Aorta (tissue), 5 donors: ENCODE results near the gene ABCA7. TPM values are rescaled to one million over a fixed set of nuclear protein-coding genes. Genes with fewer than 3 reads are reported as not detected.
A peak's percentile ranks its signal among the peaks of the same experiment; 100 is the strongest.

ENCODE experiments used
- ATAC-seq: fragments of 200-7000 bp; cut with Tn5 transposase; one replicate; pipeline ENCODE4 v1.9.1; 2022; ENCODE audit warnings: moderate library complexity; ENCODE audit not compliant: low FRiP score
- DNase-seq, 2 donors: peaks; one replicate each; pipeline ENCODE4 v3.0.0-alpha.2; 2020
- H3K27ac ChIP-seq, 2 donors: one replicate each; pipeline ENCODE4 v1.5.1; 2013; ENCODE audit warnings: low read length in 2 of 2, mild to moderate bottlenecking in 2 of 2, moderate library complexity in 2 of 2, control low read depth in 1 of 2, inconsistent platforms in 1 of 2, low read depth in 1 of 2
- H3K27me3 ChIP-seq, 2 donors: one replicate each; pipeline ENCODE4 v1.6.1; 2013; ENCODE audit warnings: control low read depth in 1 of 2, low read length in 1 of 2, mild to moderate bottlenecking in 1 of 2, moderate library complexity in 1 of 2; ENCODE audit not compliant: insufficient read depth in 2 of 2, control insufficient read depth in 1 of 2
- H3K36me3 ChIP-seq, 2 donors: one replicate each; pipeline ENCODE4 v1.6.1; 2013; ENCODE audit warnings: control low read depth in 1 of 2, low read length in 1 of 2, mild to moderate bottlenecking in 1 of 2; ENCODE audit not compliant: insufficient read depth in 2 of 2, control insufficient read depth in 1 of 2
- H3K4me1 ChIP-seq, 2 donors: one replicate each; pipeline ENCODE4 v1.6.1; 2013; ENCODE audit warnings: low read length in 2 of 2, control low read depth in 1 of 2, mild to moderate bottlenecking in 1 of 2, moderate library complexity in 1 of 2; ENCODE audit not compliant: insufficient read depth in 2 of 2, control insufficient read depth in 1 of 2
- H3K4me3 ChIP-seq, 2 donors: one replicate each; pipeline ENCODE4 v1.5.1; 2013; ENCODE audit warnings: low read length in 2 of 2, control low read depth in 1 of 2, mild to moderate bottlenecking in 1 of 2
- H3K9me3 ChIP-seq: one replicate; pipeline ENCODE4 v1.6.1; 2013; ENCODE audit warnings: mild to moderate bottlenecking, low read length; ENCODE audit not compliant: control insufficient read depth
- WGBS, 2 donors: extraction: QIAGEN DNeasy Blood & Tissue Kit; methylation state at CpG; one replicate each; pipeline ENCODE4 v1.1.7; 2013; 5-methylcytosine and 5-hydroxymethylcytosine counted together
- intact Hi-C, 2 donors: fragments of 100-400 bp; cut with DNase I; formaldehyde crosslinking; loops; one replicate each; pipeline versions ENCODE4 v1.14.2 to v1.15.0; 2022
- polyA plus RNA-seq, 2 donors: library from polyadenylated mRNA; stranded (reverse); fragments of 200-250 nt; gene quantifications; one replicate each; pipeline ENCODE4 v1.2.3, GENCODE V29; 2013
- total RNA-seq, 2 donors: library from RNA; stranded (reverse); fragmentation: NEBNext Ultra II Directional; extraction: Animal tissue kit (Norgen Biotek cat#: 25700); gene quantifications; one replicate each; pipeline ENCODE4 v1.2.1, GENCODE V29; 2021
- donor health status: healthy with polysubstance abuse.
- donor health status: Bipolar disorder and iron deficiency.
- donor health status: DM: no; HTN: no; CAD: no.
- donor health status: DM: no; HTN: no; CAD: no.
- donor health status: DM: yes; HTN: yes; CAD: no.

ABCA7 gene
- total and polyA plus RNA-seq, 4 donors, result 1.9 to 20.6 (median 8.5) TPM

- Histone ChIP-seq H3K27me3 (no peaks in the 10 kb centered on the region), H3K4me3 (no peak overlapping the region), H3K27ac (no peak overlapping the region), H3K36me3 (no peaks in the 10 kb centered on the region), H3K4me1 (no peaks in the 10 kb centered on the region), H3K9me3 (no peaks in the 10 kb centered on the region)
- peak in 1 of 2 donors; percentile 51 for DNase-seq
- intact Hi-C loops, result no loop called here
- 51 to 85% methylated on average over 37 of the region's 37 CpGs for WGBS, 2 donors
- no peak for ATAC-seq
These were observed 24.2 kb downstream of the ABCA7 start for GRCh38 chr19:1063909-1064660.

GRCh38 chr19:1064661-1065605 is 25.0 kb downstream of the ABCA7 start:
- intact Hi-C loops, result no loop called here
- Histone ChIP-seq H3K9me3 (no peaks in the 10 kb centered on the region), H3K27ac (no peak overlapping the region), H3K4me3 (no peak overlapping the region), H3K27me3 (no peaks in the 10 kb centered on the region), H3K36me3 (no peaks in the 10 kb centered on the region), H3K4me1 (no peaks in the 10 kb centered on the region)
- DNase-seq (peak; percentile 79 to 91), ATAC-seq (peak; percentile 71)
- 7 to 10% methylated on average over 58 to 60 of the region's 60 CpGs for WGBS, 2 donors

GRCh38 chr19:1065606-1066109 is 25.8 kb downstream of the ABCA7 start:
- no peak for ATAC-seq
- Histone ChIP-seq H3K9me3 (no peaks in the 10 kb centered on the region), H3K4me3 (no peak overlapping the region), H3K27me3 (no peaks in the 10 kb centered on the region), H3K27ac (no peak overlapping the region), H3K36me3 (no peaks in the 10 kb centered on the region), H3K4me1 (no peaks in the 10 kb centered on the region)
- WGBS, 2 donors, result 58 to 64% methylated on average over 14 to 17 of the region's 17 CpGs
- intact Hi-C loops, result no loop called here
- no peak for DNase-seq

GRCh38 chr19:1066251-1066747 is 26.4 kb downstream of the ABCA7 start:
- intact Hi-C loops, result no loop called here
- no peak overlapping the region for H3K27ac ChIP-seq
- no peaks in the 10 kb centered on the region for H3K4me1 ChIP-seq
- no peaks in the 10 kb centered on the region for H3K27me3 ChIP-seq
- DNase-seq (peak; percentile 57 to 73), ATAC-seq (no peak)
- no peaks in the 10 kb centered on the region for H3K36me3 ChIP-seq
- H3K4me3 ChIP-seq, result no peak overlapping the region
- 37 to 40% methylated on average over 16 to 17 of the region's 17 CpGs for WGBS, 2 donors
- H3K9me3 ChIP-seq, result no peaks in the 10 kb centered on the region

- DNase-seq, result peak; percentile 74 to 83
- H3K4me3 ChIP-seq, result peak within 1 kb of the TSS in 1 of 2 donors; percentile 15
- no peaks in the 10 kb centered on the region for H3K4me1 ChIP-seq
- intact Hi-C loops, result no loop called here
- H3K9me3 ChIP-seq, result no peaks in the 10 kb centered on the region
- no peaks in the 10 kb centered on the region for H3K27me3 ChIP-seq
- 6% methylated on average over 49 to 61 of the region's 61 CpGs for WGBS, 2 donors
- no peaks in the 10 kb centered on the region for H3K36me3 ChIP-seq
- no peak for ATAC-seq
- no peak within 1 kb of the TSS for H3K27ac ChIP-seq
These were observed 26.9 kb downstream of the ABCA7 start, which contains the start of gene ARHGAP45 for GRCh38 chr19:1066748-1067340. ARHGAP45 (plus strand) TSS chr19:1067167; CDS start chr19:1067406, 239 bp downstream.

- 4 to 5% methylated on average over 33 to 38 of the region's 38 CpGs for WGBS, 2 donors
- DNase-seq, result peak; percentile 53 to 77
These were observed 27.5 kb downstream of the ABCA7 start for GRCh38 chr19:1067341-1067957.

GRCh38 chr19:1068009-1069001 is 28.4 kb downstream of the ABCA7 start:
- intact Hi-C loops, result no loop called here
- peak; percentile 4 for ATAC-seq
- H3K4me3 ChIP-seq, result no peak overlapping the region

More at GRCh38 chr19:1067341-1067957, 27.5 kb downstream of the ABCA7 start:
- Histone ChIP-seq H3K4me1 (no peaks in the 10 kb centered on the region), H3K27me3 (no peaks in the 10 kb centered on the region), H3K9me3 (no peaks in the 10 kb centered on the region), H3K36me3 (no peaks in the 10 kb centered on the region), H3K4me3 (peak overlapping the region in 1 of 2 donors; percentile 15), H3K27ac (no peak overlapping the region)
- no peak for ATAC-seq
- intact Hi-C loops, result no loop called here

More at GRCh38 chr19:1068009-1069001, 28.4 kb downstream of the ABCA7 start:
- no peak overlapping the region for H3K27ac ChIP-seq
- no peaks in the 10 kb centered on the region for H3K4me1 ChIP-seq
- 72 to 76% methylated on average over 45 of the region's 45 CpGs for WGBS, 2 donors
- H3K36me3 ChIP-seq, result no peaks in the 10 kb centered on the region
- DNase-seq, result peak; percentile 76 to 85
- H3K27me3 ChIP-seq, result no peaks in the 10 kb centered on the region
- no peaks in the 10 kb centered on the region for H3K9me3 ChIP-seq
